HG03097 (cell line): ENCODE measurements around the gene MRPL32.
A peak's percentile ranks its signal among the peaks of the same experiment; 100 is the strongest.
"Not testable (repeated sequence)": the region's sequence is repeated elsewhere in the genome, so short reads cannot be mapped to it uniquely, and the experiment has no call there.

Source experiments
- ATAC-seq: cut with Tn5 transposase; IDR thresholded peaks from one replicate; pipeline ENCODE4 v1.9.1; 2021; ENCODE audit not compliant: unreplicated experiment, low FRiP score

MRPL32 gene

DNA sequence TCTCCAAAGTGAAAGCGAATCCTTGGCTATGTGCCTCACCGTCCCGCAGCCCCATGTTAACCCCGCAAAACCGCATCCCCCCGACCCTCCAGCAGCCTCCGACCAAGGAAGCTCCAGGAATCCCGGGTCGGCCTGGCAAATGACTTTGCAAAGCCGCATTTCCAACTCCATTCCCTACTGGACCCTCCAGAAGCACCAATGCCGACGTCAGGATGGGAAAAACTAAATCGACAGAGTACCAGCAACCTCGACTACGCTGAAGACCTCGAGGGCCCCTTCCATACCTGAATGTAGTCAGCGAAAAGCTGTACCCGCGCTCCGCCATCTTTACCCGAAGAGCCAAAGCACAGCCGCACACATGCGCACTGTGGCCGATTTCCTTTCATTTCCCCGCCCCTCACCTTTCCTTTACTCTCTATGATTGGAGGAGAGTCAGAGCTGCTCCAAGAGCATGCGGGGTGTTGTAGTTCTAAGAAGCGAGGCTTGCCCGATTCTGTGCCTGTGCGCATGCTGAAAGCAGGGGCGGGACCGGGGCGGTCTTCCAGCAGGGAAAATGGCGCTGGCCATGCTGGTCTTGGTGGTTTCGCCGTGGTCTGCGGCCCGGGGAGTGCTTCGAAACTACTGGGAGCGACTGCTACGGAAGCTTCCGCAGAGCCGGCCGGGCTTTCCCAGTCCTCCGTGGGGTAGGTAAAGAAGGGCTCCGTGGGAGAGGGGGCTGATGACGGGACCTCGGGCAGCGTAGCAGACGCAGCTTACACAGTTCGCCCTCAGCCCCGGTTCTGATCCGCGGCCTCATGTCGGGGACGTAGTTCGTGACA lies at the start of gene MRPL32, which contains the start of gene PSMA2:
Gene MRPL32, plus strand, starts transcription at position 543 of the 818 bp plus-strand sequence. Its CDS starts 11 bp downstream, at position 554.
Gene PSMA2, minus strand, starts transcription at position 341 of the 818 bp plus-strand sequence. Its CDS starts 16 bp downstream, at position 325.
- peak; percentile 98 for ATAC-seq

DNA sequence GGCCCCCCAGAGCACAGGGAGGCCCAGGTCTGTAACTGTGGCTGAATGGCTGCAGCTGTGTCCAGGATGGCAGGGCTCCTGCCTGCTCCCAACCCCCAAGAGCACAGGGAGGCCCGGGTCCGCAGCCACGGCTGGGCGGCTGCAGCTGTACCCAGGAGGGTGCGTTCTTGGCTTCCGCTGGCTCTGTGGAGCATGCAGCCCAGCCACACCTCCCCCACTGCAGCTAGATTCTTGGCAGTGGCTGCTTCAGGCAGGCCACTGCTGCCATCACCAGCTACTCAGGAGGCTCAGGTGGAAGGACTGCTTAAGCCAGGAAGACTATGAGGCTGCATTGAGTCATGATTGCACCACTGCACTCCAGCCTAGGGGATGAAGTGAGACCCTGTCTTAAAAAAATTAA lies 48.2 kb upstream of the MRPL32 start:
- ATAC-seq, result peak; percentile 52

DNA sequence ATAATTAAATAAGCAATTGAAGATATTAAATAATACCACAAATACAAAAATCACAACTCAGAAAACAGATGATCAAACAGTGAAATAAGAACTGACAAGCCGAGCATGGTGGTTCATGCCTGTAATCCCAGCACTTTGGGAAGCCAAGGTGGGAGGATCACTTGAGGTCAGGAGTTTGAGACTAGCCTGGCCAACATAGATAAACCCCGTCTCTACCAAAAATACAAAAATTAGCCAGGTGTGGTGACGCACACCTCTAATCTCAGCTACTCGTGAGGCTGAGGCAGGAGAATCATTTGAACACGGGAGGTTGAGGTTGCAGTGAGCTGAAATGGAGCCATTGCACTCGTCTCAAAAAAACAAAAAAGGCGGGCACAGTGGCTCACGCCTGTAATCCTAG lies 47.0 kb upstream of the MRPL32 start:
- not testable (repeated sequence) for ATAC-seq

GRCh38 chr7:42886129-42886528 lies 46.0 kb upstream of the MRPL32 start:
- no peak for ATAC-seq

DNA sequence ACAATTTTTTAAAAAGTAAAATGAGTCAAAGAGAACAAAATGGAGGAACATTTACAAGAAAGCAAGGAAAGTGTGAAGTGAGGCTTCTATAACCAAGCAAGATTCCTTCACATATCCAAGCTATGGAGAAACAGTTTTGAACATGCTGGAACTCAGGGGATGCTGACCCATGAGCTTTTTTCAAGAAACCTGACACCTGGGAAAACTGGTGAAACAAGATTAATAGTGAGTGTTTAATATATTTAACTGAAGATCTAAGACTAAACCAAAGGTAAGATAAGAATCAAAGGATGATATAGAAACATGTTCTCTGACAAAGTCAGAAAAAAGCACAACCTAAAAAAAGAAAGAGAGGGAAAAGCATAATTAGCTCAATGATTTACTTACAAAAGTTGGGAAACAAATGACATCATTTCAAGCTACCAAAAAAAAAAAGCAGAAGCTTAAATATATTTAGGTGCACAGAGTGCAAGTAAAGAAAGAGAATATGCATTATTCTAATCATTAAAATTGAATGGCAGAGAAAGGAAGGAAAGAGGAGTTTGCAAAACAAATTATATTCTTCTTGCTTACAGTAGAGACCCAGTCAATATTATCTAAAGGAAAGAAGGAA lies 45.2 kb upstream of the MRPL32 start:
- ATAC-seq, result no peak

- ATAC-seq, result no peak
These were observed 38.6 kb upstream of the MRPL32 start for GRCh38 chr7:42893346-42894240.

GRCh38 chr7:42900842-42901241 lies 31.3 kb upstream of the MRPL32 start:
- ATAC-seq, result no peak

DNA sequence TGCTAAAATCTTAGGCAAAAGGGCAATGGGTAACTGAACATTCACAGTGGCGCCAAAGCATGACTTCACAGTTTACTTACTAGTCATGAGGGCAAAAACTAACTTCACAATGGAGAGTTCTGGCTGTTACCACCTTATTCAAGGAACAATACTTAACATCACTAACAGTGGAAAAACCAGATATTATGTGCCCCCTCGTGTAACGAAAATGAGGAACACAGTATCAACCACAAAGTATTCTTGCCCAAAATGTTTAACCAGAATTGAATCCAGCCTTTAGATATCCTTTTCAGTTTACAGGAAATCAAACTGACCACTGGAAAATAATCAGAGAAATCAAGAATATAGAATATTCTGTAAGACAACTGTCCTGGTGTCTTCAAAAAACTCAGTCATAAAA lies 29.8 kb upstream of the MRPL32 start:
- ATAC-seq, result no peak

DNA sequence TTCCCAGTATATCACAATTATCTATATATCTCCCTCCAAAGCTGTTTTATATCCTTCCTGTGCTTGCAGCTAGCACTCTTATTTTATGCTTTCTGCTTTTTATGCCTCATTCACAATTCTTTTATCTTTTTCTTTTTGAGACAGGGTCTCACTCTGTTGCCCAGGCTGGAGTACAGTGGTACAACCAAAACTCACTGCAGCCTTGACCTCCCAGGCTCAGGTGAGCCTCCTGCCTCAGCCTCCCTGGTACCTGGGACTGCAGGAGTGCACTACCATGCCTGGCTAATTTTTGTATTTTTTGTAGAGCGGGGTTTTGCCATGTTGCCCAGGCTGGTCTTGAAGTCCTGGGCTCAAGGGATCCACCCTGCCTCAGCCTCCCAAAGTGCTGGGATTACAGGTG lies 26.0 kb upstream of the MRPL32 start:
- ATAC-seq, result no peak

- no peak for ATAC-seq
These were observed 24.9 kb upstream of the MRPL32 start for GRCh38 chr7:42907316-42907715.

- ATAC-seq, result no peak
These were observed 21.9 kb upstream of the MRPL32 start for GRCh38 chr7:42910306-42910705.

DNA sequence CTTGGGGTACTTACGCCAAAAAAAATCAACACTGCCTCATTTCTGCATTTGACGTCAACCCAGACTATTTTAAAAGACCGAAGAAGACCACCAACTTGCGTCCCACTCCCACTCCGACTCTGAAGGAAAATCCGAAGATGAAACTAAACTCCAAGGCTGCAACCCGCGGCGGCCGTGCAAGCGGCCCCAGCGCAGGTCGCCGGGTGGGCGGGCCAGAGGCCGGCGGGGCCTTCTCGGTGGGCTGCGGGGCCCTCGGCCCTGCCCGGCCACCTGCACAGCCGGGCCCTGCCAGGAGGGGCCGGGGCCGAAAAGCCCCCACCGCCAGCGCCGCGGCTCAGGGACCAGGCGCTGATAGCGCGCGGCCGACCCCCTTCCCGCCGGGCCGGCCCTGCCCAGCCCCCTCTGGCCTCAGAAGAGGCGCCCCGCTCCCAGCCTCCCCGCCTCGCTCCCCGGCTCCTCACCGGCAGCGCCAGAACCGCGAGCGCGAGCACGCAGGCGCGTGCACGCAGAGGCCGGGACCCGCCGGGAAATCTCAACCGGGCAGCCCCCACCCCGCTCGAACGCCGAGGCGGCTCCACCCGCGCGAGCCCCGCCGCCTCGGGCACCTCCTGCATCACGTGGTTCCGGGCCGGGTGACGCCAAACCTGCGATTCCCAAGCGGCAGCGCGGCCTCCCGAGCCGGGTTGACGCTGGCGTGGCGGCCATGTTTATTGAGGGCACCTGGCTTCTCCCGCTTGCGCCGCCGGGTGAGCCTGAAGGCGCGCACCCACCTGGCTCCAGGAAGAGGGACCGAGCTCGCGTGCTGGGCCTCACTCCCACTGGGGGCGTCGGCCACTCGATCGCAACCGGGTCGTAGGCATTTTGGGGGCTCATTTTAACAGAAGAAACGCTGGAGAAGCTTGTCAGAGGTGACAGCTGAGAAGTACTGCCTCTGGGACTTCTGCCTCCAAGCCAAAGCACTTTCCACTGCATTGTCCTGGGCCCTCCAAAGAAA lies 20.4 kb upstream of the MRPL32 start, which contains the start of gene C7orf25:
Gene C7orf25, minus strand, starts transcription at position 617 of the 994 bp plus-strand sequence. CDS start 1,170 bp downstream, outside the sequence.
- peak; percentile 87 for ATAC-seq

DNA sequence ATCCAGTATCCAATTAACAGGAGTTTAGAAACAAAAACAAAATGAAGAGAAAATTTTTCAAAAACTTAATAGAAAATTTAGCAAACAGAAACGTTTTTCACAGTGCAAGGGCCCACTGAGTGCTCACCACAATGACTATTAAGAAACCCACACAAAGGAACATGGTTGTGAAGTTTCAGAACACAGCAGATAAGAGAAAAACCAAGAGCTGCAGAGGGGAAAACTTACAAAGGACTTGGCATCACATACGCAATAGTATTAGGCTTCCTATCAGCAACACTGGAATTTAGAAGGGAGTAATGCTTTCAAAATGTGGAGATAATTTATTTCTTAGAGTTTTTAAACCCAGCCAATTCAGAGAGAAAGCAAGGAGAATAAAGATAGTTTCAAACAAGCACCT lies 18.6 kb upstream of the MRPL32 start:
- ATAC-seq, result no peak

DNA sequence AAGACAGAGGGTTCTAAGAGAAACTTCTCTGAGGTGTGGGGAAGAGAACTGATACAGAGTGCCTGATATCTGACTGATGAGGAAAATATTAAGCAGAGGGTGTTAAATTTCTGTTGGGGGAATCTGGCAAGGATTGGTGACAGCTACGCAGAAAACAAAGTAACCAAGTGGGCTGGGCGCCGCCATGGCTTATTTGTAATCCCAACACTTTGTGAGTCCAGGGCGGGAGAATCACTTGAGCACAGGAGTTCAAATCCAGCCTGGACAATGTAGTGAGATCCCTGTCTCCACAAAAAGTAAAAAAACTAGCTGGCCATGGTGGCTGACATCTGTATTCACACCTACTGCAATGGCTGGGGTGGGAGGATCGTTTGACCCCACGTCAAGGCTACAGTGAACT lies 18.2 kb upstream of the MRPL32 start:
- ATAC-seq, result no peak

- no peak for ATAC-seq
These were observed 17.6 kb upstream of the MRPL32 start for GRCh38 chr7:42914421-42915045.

- ATAC-seq, result no peak
These were observed 16.8 kb upstream of the MRPL32 start for GRCh38 chr7:42915356-42915755.

- no peak for ATAC-seq
These were observed 10.0 kb upstream of the MRPL32 start for GRCh38 chr7:42922017-42922753.

- no peak for ATAC-seq
These were observed 7.8 kb upstream of the MRPL32 start for GRCh38 chr7:42924223-42924838.
